Esophagus squamous epithelium (tissue), 4 donors: ENCODE measurements around the gene BEST2.

Experiments used
- POLR2A ChIP-seq, 4 donors: fragments of 450-650 bp; IDR thresholded peaks; one replicate each; pipeline ENCODE4 v1.6.1; 2017; ENCODE audit warnings: antibody characterized with exemption in 4 of 4, mild to moderate bottlenecking in 4 of 4, moderate library complexity in 3 of 4
- TF ChIP-seq, protein P1 (sequence below), 6 experiments: fragments of 450-650 bp in 4 of 6; fragments of 200-600 bp in 2 of 6; sonication (generic) in 2 of 6; IDR thresholded peaks; one replicate each; pipeline ENCODE4 v1.5.1; 2016 to 2019; ENCODE audit warnings: antibody characterized with exemption in 6 of 6, mild to moderate bottlenecking in 4 of 6, moderate library complexity in 4 of 6

DNA sequence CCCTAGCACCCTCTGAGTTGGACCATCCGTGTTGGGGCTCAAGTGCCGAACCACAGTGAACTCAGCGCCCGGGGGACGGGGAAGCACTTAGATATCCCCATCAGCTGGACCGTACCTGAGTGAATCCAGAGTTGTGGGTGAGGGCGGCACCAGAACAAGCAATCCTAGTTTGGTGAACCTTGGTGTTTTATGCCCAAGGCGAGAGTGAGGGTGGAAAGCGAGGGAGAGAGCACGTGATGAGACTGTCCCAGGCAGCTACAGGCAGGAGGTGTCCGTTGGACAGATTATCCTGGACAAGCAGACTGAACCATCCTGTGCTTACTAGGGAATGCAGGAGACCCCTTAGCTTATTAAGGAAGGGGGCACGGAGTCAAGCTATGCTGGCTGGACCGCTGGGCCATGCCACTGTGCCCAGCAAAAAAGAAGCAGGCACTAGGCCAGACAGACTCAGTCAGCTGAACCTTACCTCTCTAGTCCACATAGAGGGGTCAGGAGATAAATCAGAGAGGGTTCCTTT, 13.7 kb upstream of the BEST2 start:
- TF ChIP-seq POLR2A (IDR thresholded peaks at IDR 0.05): no peak
- TF ChIP-seq, protein P1, sequence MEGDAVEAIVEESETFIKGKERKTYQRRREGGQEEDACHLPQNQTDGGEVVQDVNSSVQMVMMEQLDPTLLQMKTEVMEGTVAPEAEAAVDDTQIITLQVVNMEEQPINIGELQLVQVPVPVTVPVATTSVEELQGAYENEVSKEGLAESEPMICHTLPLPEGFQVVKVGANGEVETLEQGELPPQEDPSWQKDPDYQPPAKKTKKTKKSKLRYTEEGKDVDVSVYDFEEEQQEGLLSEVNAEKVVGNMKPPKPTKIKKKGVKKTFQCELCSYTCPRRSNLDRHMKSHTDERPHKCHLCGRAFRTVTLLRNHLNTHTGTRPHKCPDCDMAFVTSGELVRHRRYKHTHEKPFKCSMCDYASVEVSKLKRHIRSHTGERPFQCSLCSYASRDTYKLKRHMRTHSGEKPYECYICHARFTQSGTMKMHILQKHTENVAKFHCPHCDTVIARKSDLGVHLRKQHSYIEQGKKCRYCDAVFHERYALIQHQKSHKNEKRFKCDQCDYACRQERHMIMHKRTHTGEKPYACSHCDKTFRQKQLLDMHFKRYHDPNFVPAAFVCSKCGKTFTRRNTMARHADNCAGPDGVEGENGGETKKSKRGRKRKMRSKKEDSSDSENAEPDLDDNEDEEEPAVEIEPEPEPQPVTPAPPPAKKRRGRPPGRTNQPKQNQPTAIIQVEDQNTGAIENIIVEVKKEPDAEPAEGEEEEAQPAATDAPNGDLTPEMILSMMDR (IDR thresholded peaks at IDR 0.05): no peak
